ENCODE data around the gene NTRK3. TPM values are rescaled to one million over a fixed set of nuclear protein-coding genes. Genes with fewer than 3 reads are reported as not detected.

The NTRK3 gene
- total and polyA plus RNA-seq, 2 donors (not counting 3 experiments of a cell fraction or from before 2014, with no cell fraction given) = not detected

GRCh38 chr15:88178631-88179030 lies 77.9 kb downstream of the NTRK3 start:
- Histone ChIP-seq H2AFZ (ENCODE audit: low read depth, low read length) (no peak overlapping the region), H3K4me3 (replicated peaks in 1 of 3; ENCODE audit: insufficient read depth in 1 of 3, low read depth in 1 of 3, low read length in 3 of 3) (no peak overlapping the region), H3K27me3 (ENCODE audit: control insufficient read depth in 2 of 2, insufficient read depth in 2 of 2, low read length in 2 of 2) (no peaks in the 10 kb centered on the region), H4K20me1 (replicated peaks; ENCODE audit: control insufficient read depth, extremely low read depth, insufficient read depth, low read length) (no peaks in the 10 kb centered on the region), H3K27ac (ENCODE audit: insufficient read depth, low read depth, low read length) (no peak overlapping the region), H3K36me3 (ENCODE audit: control insufficient read depth in 2 of 2, extremely low read depth in 1 of 2, insufficient read depth in 2 of 2, low read length in 2 of 2) (no peaks in the 10 kb centered on the region), H3K79me2 (ENCODE audit: control insufficient read depth, insufficient read depth, low read length) (no peaks in the 10 kb centered on the region), H3K9ac (replicated peaks; ENCODE audit: extremely low read depth, insufficient read depth, low read length) (no peak overlapping the region), H3K9me1 (replicated peaks; ENCODE audit: control insufficient read depth, extremely low read depth, insufficient read depth, low read length) (no peaks in the 10 kb centered on the region), H3K9me3 (replicated peaks; ENCODE audit: control insufficient read depth, insufficient read depth, low read length) (peaks cover 4% of the 10 kb centered on the region), H3K4me2 (ENCODE audit: insufficient read depth, low read length) (no peak overlapping the region), H3K4me1 (ENCODE audit: control insufficient read depth, extremely low read depth, insufficient read depth, low read length) (peaks cover 4% of the 10 kb centered on the region)
- TF ChIP-seq MYC (IDR thresholded peaks at IDR 0.05; ENCODE audit: low read depth, low read length) = no peak
- no peak for TF ChIP-seq CTCF (IDR thresholded peaks at IDR 0.05; ENCODE audit: extremely low read depth in 1 of 2, insufficient read depth in 1 of 2, low read depth in 1 of 2, low read length in 2 of 2)
- no TSS peak for BruUV-seq (replicated peaks)
- intact Hi-C loops (cut with micrococcal nuclease) (no loop called here), dilution Hi-C loops (cut with MboI; ENCODE audit: extremely low pct_ligation_motif_present, low sequenced_read_pairs) (no loop called here)
- CTCF ChIA-PET = no interaction called here
- no peak for FAIRE-seq
- DNase-seq (ENCODE audit: low read depth, low spot score) = no peak
- POLR2A ChIA-PET = no interaction called here

DNA sequence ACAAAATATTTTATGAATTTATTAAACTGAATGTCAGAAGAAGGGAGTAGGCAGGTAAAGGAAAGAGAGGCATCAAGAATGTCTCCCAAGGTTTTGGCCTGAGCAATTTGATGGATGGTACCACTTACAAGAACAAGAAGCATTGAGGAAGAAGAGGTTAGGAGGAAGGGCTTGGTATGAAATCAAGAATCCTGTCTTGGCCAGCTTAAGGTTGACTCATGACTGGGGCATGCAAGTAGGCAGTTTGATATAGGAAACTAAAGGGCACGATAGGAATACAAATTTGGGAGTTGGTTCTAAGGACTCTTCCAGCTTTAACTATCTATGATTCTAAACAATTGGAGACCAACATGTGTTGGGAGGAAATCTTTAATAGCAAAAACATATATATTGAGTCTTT lies 79.1 kb downstream of the NTRK3 start:
- CTCF ChIA-PET = no interaction called here

More for the DNA sequence above, 79.1 kb downstream of the NTRK3 start:
- no peak overlapping the region for H3K4me3 ChIP-seq (replicated peaks in 1 of 3; ENCODE audit: insufficient read depth in 1 of 3, low read depth in 1 of 3, low read length in 3 of 3)
- POLR2A ChIA-PET = no interaction called here
- FAIRE-seq (no peak), DNase-seq (ENCODE audit: low read depth, low spot score) (no peak)
- dilution Hi-C loops (cut with MboI; ENCODE audit: extremely low pct_ligation_motif_present, low sequenced_read_pairs) (no loop called here), intact Hi-C loops (cut with micrococcal nuclease) (no loop called here)
- H4K20me1 ChIP-seq (replicated peaks; ENCODE audit: control insufficient read depth, extremely low read depth, insufficient read depth, low read length) = no peaks in the 10 kb centered on the region
- H3K4me2 ChIP-seq (ENCODE audit: insufficient read depth, low read length) = no peak overlapping the region
- H2AFZ ChIP-seq (ENCODE audit: low read depth, low read length) = no peak overlapping the region
- no peaks in the 10 kb centered on the region for H3K9me1 ChIP-seq (replicated peaks; ENCODE audit: control insufficient read depth, extremely low read depth, insufficient read depth, low read length)
- H3K4me1 ChIP-seq (ENCODE audit: control insufficient read depth, extremely low read depth, insufficient read depth, low read length) = no peaks in the 10 kb centered on the region
- no peaks in the 10 kb centered on the region for H3K36me3 ChIP-seq (ENCODE audit: control insufficient read depth in 2 of 2, extremely low read depth in 1 of 2, insufficient read depth in 2 of 2, low read length in 2 of 2)
- H3K9ac ChIP-seq (replicated peaks; ENCODE audit: extremely low read depth, insufficient read depth, low read length) = no peak overlapping the region
- BruUV-seq (replicated peaks) = no TSS peak
- TF ChIP-seq MAX (IDR thresholded peaks at IDR 0.05; ENCODE audit: insufficient read depth, insufficient read length) = no peak
- no peak for TF ChIP-seq JUN (IDR thresholded peaks at IDR 0.05; ENCODE audit: borderline replicate concordance, insufficient read depth, insufficient read length, low read depth)
- TF ChIP-seq EZH2 (IDR thresholded peaks at IDR 0.05; ENCODE audit: borderline replicate concordance, low read depth, low read length, severe bottlenecking) = no peak
- TF ChIP-seq POLR2A (IDR thresholded peaks at IDR 0.05; ENCODE audit: low read depth, low read length) = no peak
- no peak for TF ChIP-seq MYC (IDR thresholded peaks at IDR 0.05; ENCODE audit: low read depth, low read length)
- TF ChIP-seq GATA2 (IDR thresholded peaks at IDR 0.05; ENCODE audit: insufficient read depth, insufficient read length, low read depth, low read length) = no peak
- no peak for TF ChIP-seq CTCF (IDR thresholded peaks at IDR 0.05; ENCODE audit: extremely low read depth in 1 of 2, insufficient read depth in 1 of 2, low read depth in 1 of 2, low read length in 2 of 2)
- TF ChIP-seq FOS (IDR thresholded peaks at IDR 0.05; ENCODE audit: borderline replicate concordance, insufficient read depth, low read length) = no peak
- TF ChIP-seq POLR2AphosphoS5 (IDR thresholded peaks at IDR 0.05; ENCODE audit: insufficient read depth, low read depth, low read length) = no peak
- no peak overlapping the region for H3K27ac ChIP-seq (ENCODE audit: insufficient read depth, low read depth, low read length)
- H3K27me3 ChIP-seq (ENCODE audit: control insufficient read depth in 2 of 2, insufficient read depth in 2 of 2, low read length in 2 of 2) = no peaks in the 10 kb centered on the region
- no peaks in the 10 kb centered on the region for H3K79me2 ChIP-seq (ENCODE audit: control insufficient read depth, insufficient read depth, low read length)
- H3K9me3 ChIP-seq (replicated peaks; ENCODE audit: control insufficient read depth, insufficient read depth, low read length) = peaks cover 7% of the 10 kb centered on the region

All from endothelial cell of umbilical vein (primary cell).